Measurements from ENCODE around the gene DLGAP3. TPM values are rescaled to one million over a fixed set of nuclear protein-coding genes. Genes with fewer than 3 reads are reported as not detected.
"Not testable (repeated sequence)": the region's sequence is repeated elsewhere in the genome, so short reads cannot be mapped to it uniquely, and the experiment has no call there.

Gene DLGAP3, protein sequence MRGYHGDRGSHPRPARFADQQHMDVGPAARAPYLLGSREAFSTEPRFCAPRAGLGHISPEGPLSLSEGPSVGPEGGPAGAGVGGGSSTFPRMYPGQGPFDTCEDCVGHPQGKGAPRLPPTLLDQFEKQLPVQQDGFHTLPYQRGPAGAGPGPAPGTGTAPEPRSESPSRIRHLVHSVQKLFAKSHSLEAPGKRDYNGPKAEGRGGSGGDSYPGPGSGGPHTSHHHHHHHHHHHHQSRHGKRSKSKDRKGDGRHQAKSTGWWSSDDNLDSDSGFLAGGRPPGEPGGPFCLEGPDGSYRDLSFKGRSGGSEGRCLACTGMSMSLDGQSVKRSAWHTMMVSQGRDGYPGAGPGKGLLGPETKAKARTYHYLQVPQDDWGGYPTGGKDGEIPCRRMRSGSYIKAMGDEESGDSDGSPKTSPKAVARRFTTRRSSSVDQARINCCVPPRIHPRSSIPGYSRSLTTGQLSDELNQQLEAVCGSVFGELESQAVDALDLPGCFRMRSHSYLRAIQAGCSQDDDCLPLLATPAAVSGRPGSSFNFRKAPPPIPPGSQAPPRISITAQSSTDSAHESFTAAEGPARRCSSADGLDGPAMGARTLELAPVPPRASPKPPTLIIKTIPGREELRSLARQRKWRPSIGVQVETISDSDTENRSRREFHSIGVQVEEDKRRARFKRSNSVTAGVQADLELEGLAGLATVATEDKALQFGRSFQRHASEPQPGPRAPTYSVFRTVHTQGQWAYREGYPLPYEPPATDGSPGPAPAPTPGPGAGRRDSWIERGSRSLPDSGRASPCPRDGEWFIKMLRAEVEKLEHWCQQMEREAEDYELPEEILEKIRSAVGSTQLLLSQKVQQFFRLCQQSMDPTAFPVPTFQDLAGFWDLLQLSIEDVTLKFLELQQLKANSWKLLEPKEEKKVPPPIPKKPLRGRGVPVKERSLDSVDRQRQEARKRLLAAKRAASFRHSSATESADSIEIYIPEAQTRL
- 0.02 TPM in 1 of 2 replicates, not detected in the other for total RNA-seq (2014; rRNA removed; shearing (Covaris generic))
- polyA plus RNA-seq (2014; cell fraction: nucleus; rRNA removed), result 0.12 and 1.0 TPM in 2 replicates

DNA sequence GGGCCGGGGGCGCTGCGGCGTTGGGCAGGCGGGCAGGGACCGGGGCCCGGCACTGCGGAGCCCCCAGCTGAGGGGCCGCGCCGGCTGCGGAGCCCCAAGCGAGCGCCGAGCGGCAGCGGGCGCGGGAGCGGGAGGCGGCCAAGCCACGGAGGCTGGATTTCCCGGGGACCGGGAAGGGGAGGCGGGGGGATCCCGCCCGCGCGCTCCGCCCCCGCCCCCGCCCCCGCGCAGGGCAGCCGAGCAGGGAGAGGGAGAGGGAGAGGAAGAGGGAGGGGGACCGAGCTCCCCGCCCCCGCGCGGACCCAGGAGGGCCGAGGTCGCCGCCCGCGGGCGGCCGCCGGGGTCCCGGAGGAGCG, at the start of gene DLGAP3:
TSS of gene DLGAP3 (minus strand) at position 154 of the 356 bp plus-strand sequence. CDS start 24,267 bp downstream, outside the sequence.
- no peak for DNase-seq (ENCODE audit: extremely low read depth, low read depth)

DNA sequence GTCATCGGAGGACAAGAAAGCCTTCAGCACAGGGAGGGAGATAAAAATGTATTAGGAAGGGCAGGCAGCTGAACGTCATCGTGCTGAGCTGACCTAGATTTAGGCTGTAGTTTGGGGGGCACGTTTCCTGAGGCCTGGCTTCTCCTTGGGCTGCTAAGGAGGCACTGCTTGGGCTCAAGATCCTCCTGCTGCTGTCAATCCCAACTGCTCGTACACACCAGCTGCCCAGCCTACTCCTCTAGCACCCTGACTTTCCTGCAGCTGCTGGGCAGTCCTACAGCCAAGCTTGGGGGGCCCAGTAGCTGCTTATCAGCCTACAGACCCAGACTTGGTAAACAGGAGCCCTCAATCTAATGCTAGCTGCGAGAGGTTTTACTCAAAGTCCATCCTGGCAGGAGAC, 49.5 kb upstream of the DLGAP3 start:
- DNase-seq (ENCODE audit: extremely low read depth, low read depth), result no peak

DNA sequence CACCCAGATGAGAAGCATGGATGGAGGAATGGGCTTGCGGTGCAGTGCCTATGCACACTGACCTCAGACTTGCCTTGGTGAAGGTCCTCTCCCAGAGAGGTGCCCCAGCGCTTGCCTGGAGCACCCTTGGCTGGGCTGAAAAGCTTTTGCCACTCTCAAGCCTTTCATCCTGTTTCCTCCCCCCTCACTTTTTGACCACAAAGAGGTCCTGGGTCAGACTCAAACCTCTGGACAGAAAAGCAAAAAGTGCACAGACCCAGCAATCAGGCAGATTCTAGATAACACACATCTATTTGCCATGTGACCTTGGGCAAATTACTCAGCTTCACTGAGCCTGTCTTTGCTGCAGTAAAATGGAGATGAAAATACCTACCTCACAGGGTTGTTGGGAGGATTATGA, 48.4 kb upstream of the DLGAP3 start:
- no peak for DNase-seq (ENCODE audit: extremely low read depth, low read depth)

DNA sequence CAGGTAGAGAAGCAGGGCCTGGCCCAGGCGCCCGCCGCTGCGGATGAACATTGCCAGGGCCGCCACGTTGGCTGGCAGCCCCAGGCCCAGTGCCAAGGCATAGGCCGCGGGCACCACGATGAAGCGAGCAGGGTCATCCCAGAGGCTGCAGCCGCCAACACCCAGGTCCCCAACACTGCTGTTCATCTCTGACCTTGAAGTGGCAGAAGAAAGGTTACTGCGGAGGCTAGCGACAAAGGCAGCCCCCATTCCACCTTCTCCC, 47.7 kb upstream of the DLGAP3 start:
- no peak for DNase-seq (ENCODE audit: extremely low read depth, low read depth)

DNA sequence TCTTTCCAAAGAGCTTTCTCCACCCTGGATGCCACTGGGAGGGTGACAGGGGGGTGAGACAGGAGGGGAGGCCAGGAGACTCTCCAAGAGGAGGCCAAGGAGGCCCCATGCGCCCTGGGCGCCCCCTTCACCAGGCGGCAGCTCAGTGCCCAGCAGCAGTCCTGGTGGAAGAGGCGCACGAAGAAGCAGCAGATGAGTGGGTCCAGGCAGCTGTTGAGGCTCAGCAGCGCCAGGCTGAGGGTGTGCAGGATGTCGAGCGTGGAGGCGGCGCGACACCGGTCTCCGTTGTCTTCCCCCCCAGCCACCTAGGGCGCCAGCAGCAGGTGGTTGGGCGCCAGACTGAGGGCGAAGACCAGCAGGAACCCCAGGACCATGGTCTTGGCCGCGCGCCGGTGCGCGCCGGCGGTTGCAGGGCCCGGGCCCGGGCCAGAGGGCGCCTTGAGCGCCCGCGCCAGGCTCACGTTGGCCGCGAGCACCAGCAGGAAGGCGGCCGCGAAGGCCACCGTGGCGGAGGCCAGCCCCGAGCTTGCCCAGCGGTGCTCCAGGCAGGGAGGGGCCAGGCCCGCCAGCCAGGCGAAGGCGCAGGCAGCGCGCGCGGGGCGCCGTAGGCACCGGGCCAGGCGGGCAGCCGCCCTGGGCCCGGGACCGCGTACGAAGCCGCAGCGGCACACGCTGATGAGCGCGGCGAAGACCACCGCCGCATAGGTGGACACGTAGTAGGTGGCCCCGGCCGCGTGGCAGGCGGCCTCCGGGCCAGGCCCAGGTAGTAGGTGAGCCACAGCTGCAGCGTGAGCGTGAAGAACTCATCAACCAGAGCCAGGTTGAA, 47.1 kb upstream of the DLGAP3 start:
- no peak for DNase-seq (ENCODE audit: extremely low read depth, low read depth)

DNA sequence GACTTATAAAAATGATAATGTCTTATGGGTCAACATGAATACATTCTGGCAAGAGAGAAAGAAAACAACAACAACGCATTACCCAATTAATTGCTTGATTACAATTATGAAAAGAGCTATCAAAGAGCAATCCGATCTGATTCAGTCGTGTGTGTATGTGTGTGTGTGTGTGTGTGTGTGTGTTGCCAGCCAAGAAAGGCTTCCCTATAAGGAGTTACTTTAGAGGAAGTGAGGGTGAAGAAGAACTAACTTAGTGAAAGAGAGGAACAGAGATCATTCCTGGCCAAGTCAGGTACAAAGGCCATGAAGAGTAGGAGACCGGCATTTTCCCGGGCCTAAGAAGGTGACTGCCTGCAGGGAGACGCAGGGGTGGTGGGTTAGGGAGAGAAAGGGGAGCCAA, 46.3 kb upstream of the DLGAP3 start:
- no peak for DNase-seq (ENCODE audit: extremely low read depth, low read depth)

DNA sequence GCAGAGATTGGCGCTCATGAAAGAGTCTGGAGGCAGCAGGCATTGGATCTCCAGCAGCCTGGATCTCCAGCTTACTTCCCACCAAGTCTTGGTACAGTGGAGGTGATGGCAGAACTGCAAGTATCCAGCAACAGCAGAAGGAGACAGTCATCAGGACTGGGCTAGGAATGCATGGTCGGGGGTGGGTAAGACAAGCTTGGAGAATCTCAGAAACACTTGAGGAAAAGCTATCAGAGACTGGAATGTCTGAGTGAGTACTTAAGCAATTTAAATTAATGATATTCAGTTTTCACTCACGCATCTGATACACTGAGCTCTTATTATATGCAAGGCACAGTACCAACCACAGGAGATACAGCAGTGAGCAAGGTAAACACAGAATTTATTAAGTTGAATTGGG, 45.9 kb upstream of the DLGAP3 start:
- DNase-seq (ENCODE audit: extremely low read depth, low read depth), result no peak

DNA sequence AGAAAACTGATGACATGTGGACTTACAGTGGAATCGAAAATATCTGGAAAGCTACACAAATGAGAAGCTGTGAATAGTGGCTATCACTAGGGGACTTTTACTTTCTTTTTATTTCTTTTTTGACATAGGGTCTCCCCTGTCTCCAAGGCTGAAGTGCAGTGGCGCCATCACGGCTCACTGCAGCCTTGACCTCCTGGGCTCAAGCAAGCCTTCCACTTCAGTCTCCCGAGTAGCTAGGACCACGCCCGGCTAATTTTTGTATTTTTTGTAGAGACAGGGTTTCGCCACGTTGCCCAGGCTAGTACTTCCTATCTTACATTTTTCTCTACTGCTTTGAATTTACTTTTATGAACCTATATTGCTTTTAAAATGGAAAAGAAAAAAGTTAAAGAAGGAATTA, 45.2 kb upstream of the DLGAP3 start:
- DNase-seq (ENCODE audit: extremely low read depth, low read depth), result no peak

DNA sequence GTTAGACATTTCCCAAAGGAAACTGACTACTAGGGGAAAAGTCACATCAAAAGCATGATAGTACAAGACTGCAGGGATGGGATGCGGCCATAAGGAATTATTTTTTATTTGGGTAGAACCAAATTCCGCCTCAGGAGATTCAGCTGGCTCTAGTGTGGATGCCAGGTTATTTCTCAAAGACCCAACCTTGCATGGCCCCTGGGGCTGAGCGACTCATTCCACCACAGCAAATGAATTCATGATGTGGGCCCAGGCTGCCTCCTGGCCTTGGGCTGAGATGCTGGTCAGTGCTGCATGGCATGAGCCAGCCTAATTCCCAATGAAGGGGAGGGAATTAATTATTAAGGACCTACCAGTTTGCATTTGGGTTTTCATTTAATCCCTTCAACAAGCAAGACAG, 43.9 kb upstream of the DLGAP3 start:
- DNase-seq (ENCODE audit: extremely low read depth, low read depth), result no peak

DNA sequence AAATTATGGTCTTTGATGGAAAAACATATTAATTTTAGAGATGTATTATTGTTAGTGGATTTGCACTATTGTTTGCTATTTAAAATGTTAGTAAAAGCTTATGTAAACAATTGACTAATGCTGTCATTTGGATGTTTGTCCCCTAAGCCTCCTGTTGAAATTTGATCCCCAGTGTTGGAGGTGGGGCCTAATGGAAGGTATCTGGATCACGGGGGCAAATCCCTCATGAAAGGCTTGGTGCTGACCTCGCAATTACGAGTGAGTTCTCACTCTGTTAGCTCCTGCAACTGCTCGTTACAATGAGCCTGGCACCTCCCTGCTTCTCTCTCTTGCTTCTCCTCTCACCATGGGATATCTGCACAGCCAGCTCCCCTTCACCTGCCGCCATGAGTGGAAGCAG, 41.4 kb upstream of the DLGAP3 start:
- no peak for DNase-seq (ENCODE audit: extremely low read depth, low read depth)

DNA sequence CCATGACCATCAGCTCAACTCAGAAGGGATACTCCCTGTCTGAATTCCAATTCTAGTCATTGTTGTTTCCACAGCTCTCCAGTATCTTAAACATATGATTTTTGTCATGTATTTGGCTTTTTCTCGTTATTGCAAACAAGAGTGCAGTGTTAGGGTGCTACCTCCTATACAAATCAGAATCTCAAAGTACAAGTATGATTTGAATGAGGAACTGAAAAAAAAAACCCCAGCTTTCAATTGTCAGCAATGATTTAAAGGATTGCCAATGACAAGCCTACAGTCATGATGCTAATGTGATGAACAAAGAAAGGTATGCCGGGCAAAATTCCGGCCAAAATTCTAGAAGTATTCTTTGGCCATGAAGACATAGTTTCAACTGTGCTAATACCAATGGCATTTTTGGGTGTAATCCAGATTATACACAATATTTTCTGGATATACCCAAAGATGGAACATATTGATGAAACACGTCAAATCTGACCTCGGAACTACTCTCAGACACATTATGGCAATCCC, 40.8 kb upstream of the DLGAP3 start:
- no peak for DNase-seq (ENCODE audit: extremely low read depth, low read depth)

DNA sequence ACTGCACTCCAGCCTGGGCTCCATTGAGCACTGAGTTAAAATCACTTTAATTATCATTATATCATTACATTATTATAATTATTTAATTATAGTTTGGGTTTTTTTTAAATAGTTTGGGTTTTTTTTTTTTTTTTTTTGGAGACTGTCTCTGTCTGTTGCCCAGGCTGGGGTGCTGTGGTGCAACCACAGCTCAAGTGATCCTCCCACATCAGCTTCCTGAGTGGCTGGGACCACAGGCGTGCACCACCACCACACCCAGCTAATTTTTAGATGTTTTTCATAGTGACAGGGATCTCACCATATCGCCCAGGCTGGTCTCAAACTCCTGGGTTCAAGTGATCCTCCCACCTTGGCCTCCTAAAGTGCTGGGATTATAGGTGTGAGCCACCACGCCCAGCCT, 38.8 kb upstream of the DLGAP3 start:
- not testable (repeated sequence) for DNase-seq (ENCODE audit: extremely low read depth, low read depth)

DNA sequence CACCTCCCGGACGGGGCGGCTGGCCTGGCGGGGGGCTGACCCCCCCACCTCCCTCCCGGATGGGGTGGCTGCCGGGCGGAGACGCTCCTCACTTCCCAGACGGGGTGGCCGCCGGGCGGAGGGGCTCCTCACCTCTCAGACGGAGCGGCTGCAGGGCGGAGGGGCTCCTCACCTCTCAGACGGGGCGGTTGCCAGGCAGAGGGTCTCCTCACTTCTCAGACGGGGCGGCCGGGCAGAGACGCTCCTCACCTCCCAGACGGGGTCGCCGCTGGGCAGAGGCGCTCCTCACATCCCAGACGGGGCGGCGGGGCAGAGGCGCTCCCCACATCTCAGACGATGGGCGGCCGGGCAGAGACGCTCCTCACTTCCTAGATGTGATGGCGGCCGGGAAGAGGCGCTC, 38.2 kb upstream of the DLGAP3 start:
- not testable (repeated sequence) for DNase-seq (ENCODE audit: extremely low read depth, low read depth)

DNA sequence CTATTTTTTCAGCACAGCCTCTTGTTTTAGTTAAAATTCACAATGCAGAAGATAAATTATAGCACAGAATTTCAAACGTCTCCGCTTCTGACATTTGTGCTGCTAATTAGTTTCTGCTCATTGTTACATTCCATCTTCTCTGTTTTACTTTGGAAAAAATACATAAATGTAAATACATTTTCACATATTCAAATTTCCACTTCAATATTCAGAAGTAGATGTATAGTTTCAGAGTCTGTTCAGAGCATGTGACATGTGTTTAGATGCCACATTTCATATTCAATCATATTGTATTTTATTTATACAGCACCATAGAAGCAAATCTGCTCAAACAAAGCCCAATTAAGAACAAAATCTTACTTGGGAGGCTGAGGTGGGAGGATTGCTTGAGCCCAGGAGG, 36.1 kb upstream of the DLGAP3 start:
- no peak for DNase-seq (ENCODE audit: extremely low read depth, low read depth)

DNA sequence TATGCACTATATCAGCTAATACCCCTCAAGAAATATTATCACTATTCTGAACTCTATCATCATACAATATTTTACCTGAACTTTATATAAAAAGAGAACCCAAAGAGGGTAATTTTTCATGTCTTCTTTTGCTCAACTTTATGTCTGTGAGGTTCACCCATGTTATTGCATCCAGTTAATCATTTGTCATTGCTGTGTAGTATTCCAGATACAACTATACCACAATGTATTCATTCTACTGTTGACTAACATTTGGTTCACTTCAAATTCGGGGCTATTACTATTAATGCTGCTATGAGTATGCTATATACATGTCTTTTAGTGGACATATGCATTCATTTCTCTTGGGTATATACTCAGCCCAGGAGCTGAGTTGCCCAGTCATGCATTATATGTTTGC, 21.0 kb upstream of the DLGAP3 start:
- DNase-seq (ENCODE audit: extremely low read depth, low read depth), result no peak

DNA sequence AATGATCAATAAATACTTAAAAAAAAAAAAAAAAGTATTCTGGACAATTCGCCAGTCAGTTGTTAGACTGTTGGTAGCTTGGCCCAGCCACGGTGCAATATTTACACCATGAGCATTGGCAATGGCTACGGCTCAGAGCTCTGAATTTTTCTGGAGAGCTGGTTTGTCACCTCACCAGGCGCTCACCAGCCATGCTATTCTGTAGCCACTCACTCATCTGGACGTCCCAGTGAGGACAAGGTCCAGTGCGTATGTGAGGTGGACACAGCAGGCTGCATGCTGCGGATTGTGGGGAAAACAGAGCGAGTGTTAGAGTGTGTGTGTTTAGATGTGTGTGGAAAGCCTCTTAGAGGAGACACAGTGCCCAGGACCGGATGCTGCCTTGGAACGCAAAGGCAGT, 19.3 kb upstream of the DLGAP3 start:
- not testable (repeated sequence) for DNase-seq (ENCODE audit: extremely low read depth, low read depth)

DNA sequence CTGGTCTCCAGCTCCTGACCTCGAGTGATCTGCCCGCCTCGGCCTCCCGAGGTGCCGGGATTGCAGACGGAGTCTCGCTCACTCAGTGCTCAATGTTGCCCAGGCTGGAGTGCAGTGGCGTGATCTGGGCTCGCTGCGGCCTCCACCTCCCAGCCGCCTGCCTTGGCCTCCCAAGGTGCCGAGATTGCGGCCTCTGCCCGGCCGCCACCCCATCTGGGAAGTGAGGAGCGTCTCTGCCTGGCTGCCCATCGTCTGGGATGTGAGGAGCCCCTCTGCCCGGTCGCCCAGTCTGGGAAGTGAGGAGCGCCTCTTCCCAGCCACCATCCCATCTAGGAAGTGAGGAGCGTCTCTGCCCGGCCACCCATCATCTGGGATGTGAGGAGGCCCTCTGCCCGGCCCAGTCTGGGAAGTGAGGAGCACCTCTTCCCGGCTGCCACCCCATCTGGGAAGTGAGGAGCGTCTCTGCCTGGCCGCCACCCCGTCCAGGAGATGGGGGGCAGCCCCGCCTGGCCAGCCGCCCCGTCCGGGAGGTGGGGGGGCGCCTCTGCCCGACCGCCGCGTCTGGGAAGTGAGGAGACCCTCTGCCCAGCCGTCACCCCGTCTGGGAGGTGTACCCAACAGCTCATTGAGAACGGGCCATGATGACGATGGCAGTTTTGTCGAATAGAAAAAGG, 18.3 kb upstream of the DLGAP3 start:
- not testable (repeated sequence) for DNase-seq (ENCODE audit: extremely low read depth, low read depth)

DNA sequence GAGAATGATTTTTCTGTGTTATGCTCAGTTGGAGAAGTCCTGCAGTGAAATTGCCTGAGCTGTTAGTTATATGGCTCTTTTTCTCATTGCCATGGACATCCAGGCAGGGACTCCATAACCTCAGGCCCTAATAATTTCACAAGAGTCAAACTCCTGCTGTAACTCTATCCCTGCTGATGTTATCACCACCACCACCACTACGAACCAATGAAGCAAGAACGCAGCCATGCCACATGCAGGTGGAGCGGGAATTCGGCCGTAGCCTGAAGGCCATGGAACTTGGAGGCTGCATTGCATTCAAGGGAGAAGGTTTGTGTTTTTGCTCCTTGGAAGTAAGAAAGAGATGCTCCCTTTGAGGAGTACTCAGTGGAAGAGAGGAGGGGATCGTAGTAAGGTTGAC, 16.8 kb upstream of the DLGAP3 start:
- DNase-seq (ENCODE audit: extremely low read depth, low read depth), result no peak

DNA sequence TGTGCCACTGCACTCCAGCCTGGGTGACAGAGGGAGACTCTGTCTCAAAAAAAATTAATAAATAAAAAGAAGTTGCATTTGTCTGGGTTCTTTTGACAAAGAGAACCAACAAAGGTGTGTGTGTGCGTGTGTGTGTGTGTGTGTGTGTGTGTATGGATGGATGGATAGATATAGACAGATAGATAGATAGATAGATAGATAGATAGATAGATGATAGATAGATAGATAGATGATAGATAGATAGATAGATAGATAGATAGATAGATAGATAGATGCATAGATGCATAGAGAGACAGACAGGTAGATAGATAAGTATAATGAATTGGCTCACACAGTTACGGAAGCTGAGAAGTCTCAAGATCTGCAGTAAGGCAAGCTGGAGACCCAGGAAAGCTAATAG, 12.3 kb upstream of the DLGAP3 start:
- not testable (repeated sequence) for DNase-seq (ENCODE audit: extremely low read depth, low read depth)

DNA sequence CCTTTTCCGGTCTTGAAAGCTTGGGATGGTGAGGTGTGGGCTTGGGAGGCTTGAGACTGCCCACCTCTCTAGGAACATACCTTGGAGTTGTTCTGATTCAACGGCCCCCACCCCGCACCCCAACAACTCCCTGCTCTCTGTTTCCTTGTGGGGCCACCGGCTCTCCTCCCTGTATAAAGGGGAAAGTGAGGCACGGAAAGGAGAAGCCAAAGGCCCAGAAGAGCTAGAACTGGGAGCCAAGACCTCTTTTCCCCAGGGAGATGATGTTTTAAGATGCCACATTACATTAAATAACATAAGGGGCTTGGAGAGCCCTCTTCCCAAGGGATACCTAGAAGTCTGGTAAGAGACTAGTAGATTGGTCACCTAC, 1.2 kb upstream of the DLGAP3 start:
- no peak for DNase-seq (ENCODE audit: extremely low read depth, low read depth)

All from NCI-H460 (cell line).